Skeletal muscle satellite cell (primary cell): ENCODE data around the gene PCMTD2.
"Not testable (repeated sequence)": the region's sequence is repeated elsewhere in the genome, so short reads cannot be mapped to it uniquely, and the experiment has no call there.

Source experiments
- H3K27me3 ChIP-seq: 2 replicates; pipeline ENCODE4 v1.7.0; 2013; ENCODE audit warnings: low read length; ENCODE audit not compliant: control insufficient read depth, insufficient read depth
- H3K36me3 ChIP-seq: 2 replicates; pipeline ENCODE4 v1.7.0; 2013; ENCODE audit warnings: mild to moderate bottlenecking, control low read depth, low read length; ENCODE audit not compliant: insufficient read depth
- H3K4me1 ChIP-seq: 2 replicates; pipeline ENCODE4 v1.7.0; 2013; ENCODE audit warnings: low read length; ENCODE audit not compliant: control insufficient read depth, insufficient read depth
- H3K4me2 ChIP-seq: 2 replicates; pipeline ENCODE4 v1.7.0; 2013; ENCODE audit warnings: mild to moderate bottlenecking, low read length
- H3K4me3 ChIP-seq: 2 replicates; pipeline ENCODE4 v1.7.0; 2013; ENCODE audit warnings: low read length
- H3K9ac ChIP-seq: 2 replicates; pipeline ENCODE4 v1.7.0; 2013; ENCODE audit warnings: mild to moderate bottlenecking, low read depth, low read length, moderate library complexity
- H3K9me3 ChIP-seq: replicated peaks from 2 replicates; pipeline ENCODE4 v1.7.0; 2013; ENCODE audit warnings: mild to moderate bottlenecking, control low read depth, low read length

The PCMTD2 gene

DNA sequence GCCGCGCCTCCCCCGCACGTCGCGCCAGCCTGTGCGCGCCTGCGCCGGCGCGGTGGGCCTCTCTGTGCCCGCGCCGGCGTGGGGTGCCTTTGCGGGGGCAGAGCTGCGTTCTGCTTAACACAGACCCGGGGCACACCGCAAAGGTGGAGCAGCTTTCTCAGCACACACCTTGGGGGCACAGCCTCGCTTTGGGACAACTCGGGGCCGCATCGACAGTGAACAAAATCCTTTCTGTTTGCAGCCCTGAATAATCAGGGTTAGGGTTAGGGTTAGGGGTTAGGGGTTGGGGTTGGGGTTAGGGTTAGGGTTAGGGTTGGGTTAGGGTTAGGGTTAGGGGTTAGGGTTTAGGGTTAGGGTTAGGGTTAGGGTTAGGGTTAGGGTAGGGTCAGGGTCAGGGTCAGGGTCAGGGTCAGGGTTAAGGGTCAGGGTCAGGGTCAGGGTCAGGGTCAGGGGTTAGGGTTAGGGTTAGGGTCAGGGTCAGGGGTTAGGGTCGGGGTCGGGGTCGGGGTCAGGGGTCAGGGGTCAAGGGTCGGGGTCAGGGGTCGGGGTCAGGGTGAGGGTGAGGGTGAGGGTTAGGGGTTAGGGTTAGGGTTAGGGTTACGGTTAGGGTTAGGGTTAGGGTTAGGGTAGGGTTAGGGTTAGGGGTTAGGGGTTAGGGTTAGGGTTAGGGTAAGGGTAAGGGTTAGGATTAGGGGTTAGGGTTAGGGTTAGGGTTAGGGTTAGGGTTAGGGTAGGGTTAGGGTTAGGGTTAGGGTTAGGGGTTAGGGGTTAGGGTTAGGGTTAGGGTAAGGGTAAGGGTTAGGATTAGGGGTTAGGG, 31.1 kb downstream of the PCMTD2 start:
- H3K27me3 ChIP-seq, H3K36me3 ChIP-seq, H3K9ac ChIP-seq, H3K4me1 ChIP-seq, H3K4me3 ChIP-seq, H3K9me3 ChIP-seq, H3K4me2 ChIP-seq: not testable (repeated sequence)

DNA sequence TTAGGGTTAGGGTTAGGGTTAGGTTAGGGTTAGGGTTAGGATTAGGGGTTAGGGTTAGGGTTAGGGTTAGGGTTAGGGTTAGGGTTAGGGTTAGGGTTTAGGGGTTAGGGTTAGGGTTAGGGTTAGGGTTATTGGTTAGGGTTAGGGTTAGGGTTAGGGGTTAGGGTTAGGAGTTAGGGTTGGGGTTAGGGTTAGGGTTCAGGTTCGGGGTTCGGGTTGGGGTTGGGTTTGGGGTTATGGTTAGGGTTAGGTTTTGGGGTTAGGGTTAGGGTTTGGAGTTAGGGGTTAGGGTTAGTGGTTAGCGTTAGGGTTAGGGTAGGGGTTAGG, 31.7 kb downstream of the PCMTD2 start:
- H3K36me3 ChIP-seq, H3K4me2 ChIP-seq, H3K9ac ChIP-seq, H3K4me1 ChIP-seq, H3K27me3 ChIP-seq, H3K9me3 ChIP-seq, H3K4me3 ChIP-seq: not testable (repeated sequence)

DNA sequence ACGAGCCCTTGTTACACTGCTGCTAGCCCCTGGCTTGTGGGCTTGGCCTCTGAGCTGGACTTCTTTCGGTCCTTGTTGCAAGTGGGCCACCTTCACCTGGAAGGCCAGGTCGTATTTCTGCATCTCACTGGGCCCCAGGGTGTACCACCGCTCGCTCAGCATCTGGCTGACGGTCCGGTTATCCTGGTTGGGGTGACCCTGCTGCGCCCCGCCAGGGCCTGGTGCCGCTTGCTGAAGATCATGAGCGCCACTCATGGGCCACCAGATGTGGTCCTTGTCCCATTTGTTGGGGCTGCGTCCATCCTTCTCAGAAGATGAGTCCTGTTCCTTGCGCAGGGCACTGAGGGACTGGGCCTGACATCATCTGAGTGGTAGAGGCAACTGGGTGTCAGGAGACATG, 36.6 kb downstream of the PCMTD2 start:
- not testable (repeated sequence) for H3K4me1 ChIP-seq, H3K9ac ChIP-seq, H3K36me3 ChIP-seq, H3K9me3 ChIP-seq, H3K4me3 ChIP-seq, H3K27me3 ChIP-seq, H3K4me2 ChIP-seq

DNA sequence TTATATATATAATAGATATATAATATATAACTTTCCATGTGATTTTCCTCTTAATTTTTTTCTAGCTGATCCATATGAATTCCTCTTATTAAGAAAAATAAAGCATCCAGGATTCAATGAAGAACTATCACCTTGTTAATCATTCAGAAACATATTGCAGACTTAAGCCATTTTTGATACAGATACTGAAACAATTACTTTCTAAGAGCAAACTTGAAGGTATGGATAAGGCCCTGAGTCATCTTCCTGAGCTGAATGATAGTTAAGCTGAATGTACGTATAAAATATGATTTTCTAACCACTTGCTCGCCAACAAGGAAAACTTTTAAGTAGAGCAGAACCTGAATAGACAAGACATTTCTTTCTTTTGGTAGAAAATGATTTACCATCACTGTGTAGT, 47.5 kb downstream of the PCMTD2 start:
- H3K4me1 ChIP-seq, H3K9me3 ChIP-seq, H3K9ac ChIP-seq, H3K4me2 ChIP-seq, H3K36me3 ChIP-seq, H3K27me3 ChIP-seq, H3K4me3 ChIP-seq: not testable (repeated sequence)

DNA sequence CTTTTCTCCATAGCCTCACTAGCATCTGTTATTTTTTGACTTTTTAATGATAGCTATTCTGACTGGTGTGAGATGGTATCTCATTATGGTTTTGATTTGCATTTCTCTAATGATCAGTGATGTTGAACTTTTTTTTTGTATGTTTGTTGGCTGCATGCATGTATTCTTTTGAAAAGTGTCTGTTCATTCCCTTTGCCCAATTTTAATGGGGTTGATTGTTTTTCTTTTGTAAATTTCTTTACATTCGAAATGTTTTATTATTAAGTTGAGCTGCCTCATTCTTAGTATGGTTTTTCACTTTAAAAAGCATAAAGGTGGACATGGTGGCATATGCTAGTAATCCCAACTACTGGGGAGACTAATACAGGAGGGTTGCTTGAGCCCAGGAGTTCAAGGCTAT, 58.2 kb downstream of the PCMTD2 start:
- not testable (repeated sequence) for H3K4me2 ChIP-seq, H3K36me3 ChIP-seq, H3K9me3 ChIP-seq, H3K4me1 ChIP-seq, H3K9ac ChIP-seq, H3K4me3 ChIP-seq
- H3K27me3 ChIP-seq: peaks cover 10% of the 10 kb centered on the region

GRCh38 chr20:64315381-64315780, 59.8 kb downstream of the PCMTD2 start:
- not testable (repeated sequence) for H3K9ac ChIP-seq, H3K9me3 ChIP-seq, H3K36me3 ChIP-seq, H3K4me1 ChIP-seq, H3K4me2 ChIP-seq, H3K4me3 ChIP-seq
- peaks cover 14% of the 10 kb centered on the region for H3K27me3 ChIP-seq

DNA sequence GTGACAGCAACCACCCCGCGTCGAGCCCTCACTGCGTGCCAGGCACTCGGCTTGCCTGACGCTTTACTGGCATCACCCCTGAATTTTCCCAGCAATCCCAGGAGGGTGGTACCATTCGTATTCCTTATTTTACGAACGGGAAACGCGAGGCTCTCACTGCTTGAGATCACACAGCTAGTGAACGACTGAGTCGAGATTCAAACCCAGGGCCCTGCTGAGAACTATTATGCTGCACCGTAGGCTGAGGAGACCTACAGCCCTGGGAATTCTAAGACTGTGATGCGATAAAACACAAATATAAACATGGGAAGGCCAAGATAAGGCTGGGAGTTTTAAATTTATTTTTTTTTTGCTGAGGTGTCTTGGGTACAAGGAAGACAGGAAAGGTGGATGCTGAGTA, 60.3 kb downstream of the PCMTD2 start:
- H3K36me3 ChIP-seq, H3K4me3 ChIP-seq, H3K4me1 ChIP-seq, H3K9ac ChIP-seq, H3K4me2 ChIP-seq, H3K9me3 ChIP-seq: not testable (repeated sequence)
- peaks cover 14% of the 10 kb centered on the region for H3K27me3 ChIP-seq

DNA sequence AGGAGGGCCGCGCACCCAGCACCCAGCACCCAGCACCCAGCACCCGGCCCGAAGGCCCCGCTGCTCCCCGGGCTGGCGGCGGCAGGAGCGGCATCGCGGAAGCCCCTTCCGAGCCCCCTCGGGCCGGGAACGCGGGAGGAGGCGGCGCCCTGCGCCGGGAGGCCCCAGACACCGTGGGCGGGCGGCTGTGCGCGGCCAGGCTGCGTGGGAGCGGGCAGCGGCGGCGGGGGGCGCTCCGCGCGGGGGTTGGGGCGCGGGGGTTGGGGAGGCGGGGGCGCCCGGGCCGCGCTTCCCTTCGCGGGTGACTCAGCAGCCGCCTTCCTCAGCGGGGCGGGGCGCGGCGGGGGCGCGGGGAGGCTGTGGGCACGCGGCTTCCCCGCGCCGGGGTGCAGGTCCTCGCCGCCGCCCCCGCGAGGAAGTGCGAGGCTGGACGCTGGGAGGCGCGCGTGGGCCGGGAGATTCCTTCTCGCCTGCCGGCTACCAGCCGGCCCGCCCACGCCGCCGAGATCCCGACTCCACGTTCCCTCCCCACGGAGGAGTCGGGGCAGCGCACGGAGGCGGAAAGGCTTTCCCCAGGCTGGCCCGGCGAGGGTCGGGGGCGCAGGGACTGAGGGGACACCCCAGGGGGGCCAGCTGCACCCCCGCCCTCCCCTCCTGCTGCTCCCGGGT, 61.0 kb downstream of the PCMTD2 start:
- not testable (repeated sequence) for H3K4me3 ChIP-seq, H3K36me3 ChIP-seq, H3K4me1 ChIP-seq, H3K4me2 ChIP-seq, H3K9me3 ChIP-seq, H3K9ac ChIP-seq
- peaks cover 14% of the 10 kb centered on the region for H3K27me3 ChIP-seq

DNA sequence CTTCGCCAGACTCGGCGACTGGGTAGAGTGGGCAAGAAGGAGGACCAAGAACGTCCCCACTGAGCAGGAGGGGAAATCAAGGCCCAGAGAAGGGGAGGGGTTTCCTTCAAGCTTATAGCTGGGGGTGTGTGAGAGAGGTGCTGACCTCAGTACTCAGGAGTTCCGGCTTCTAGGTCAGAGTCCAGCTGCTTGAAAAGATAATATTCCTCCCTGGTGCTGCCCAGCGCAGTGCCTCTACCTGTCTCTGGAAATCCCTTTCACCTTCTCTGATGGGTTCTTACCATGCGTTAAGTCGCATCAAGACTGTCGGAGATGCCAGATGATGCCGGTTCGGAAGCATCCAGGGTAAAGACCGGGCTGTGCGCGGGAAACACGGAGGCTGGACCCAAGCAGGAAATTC, 61.8 kb downstream of the PCMTD2 start:
- peaks cover 15% of the 10 kb centered on the region for H3K27me3 ChIP-seq
- H3K36me3 ChIP-seq, H3K4me1 ChIP-seq, H3K4me2 ChIP-seq, H3K9ac ChIP-seq, H3K9me3 ChIP-seq, H3K4me3 ChIP-seq: not testable (repeated sequence)

DNA sequence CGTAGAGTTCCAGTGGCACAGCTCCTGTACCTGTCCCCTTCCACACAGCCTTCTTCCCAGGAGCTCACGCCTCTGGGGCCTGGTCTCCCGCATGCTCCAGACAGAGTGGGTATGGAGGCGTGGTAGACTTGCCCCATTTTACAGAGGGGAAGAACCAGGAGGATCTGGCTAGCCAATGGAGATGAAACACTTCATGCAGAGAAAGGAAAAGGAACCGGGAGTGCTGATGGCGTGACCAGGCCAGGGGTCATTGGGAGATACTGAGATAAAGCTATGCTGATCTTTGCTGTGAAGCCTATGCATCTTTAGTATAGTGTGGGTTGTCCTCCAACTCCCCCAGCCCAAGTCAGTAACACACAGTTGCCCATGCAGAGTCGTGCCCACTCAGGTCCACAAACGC, 62.5 kb downstream of the PCMTD2 start:
- not testable (repeated sequence) for H3K9me3 ChIP-seq, H3K4me2 ChIP-seq, H3K9ac ChIP-seq, H3K36me3 ChIP-seq, H3K4me3 ChIP-seq, H3K4me1 ChIP-seq
- H3K27me3 ChIP-seq: peaks cover 17% of the 10 kb centered on the region

- not testable (repeated sequence) for H3K4me1 ChIP-seq, H3K36me3 ChIP-seq
These were observed 66.7 kb downstream of the PCMTD2 start for GRCh38 chr20:64322031-64322789.

More at GRCh38 chr20:64322031-64322789, 66.7 kb downstream of the PCMTD2 start:
- not testable (repeated sequence) for H3K27me3 ChIP-seq, H3K4me2 ChIP-seq, H3K9ac ChIP-seq, H3K9me3 ChIP-seq, H3K4me3 ChIP-seq
